Activated T-helper 1 cell treated with Interleukin-2 at 50 U/mL for 16 hours (primary cell): ENCODE measurements around the gene RRP15.
"Not testable (repeated sequence)": the region's sequence is repeated elsewhere in the genome, so short reads cannot be mapped to it uniquely, and the experiment has no call there.

ENCODE experiments used
- DNase-seq: peaks from one replicate; pipeline ENCODE4 v3.0.0-alpha.2; 2020; ENCODE audit warnings: low read depth

Gene RRP15

DNA sequence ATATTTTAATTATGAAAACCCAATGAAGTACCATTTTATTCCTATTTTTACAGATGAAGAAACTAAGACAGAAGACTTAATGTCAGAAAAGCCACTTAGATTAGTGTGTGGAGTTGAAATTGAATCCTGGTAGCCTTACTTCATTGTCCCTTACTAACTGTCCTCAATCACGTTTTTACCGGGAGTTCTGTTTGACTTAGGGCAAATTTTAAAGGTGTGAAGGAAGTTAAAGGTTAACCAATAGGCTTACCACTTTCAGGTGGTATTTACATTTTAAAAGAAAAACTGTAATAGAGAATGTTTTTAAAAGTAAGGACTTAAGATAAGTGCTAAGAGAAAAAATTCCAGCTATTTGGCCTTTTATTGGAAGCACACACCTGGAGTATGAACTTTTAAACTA is 12.4 kb downstream of the RRP15 start:
- DNase-seq: no peak

DNA sequence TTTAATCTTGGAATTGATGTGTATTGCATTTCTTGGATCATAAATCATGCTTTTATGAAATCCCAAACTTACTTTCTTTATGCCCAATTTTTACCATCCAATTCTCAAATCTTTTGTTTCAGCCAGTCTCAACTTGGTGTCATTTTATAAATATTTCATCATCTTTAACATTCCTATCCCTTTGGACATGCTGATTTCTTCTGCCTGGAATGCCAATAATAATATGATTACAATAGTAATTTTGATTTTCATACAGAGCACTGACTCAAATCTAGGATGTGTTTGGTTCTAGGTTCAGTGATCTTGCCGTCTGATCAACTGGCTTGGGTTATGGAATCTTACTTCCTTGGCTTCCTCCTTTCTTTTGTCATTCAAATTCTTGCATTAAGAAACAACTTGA is 12.8 kb downstream of the RRP15 start:
- DNase-seq: no peak

DNA sequence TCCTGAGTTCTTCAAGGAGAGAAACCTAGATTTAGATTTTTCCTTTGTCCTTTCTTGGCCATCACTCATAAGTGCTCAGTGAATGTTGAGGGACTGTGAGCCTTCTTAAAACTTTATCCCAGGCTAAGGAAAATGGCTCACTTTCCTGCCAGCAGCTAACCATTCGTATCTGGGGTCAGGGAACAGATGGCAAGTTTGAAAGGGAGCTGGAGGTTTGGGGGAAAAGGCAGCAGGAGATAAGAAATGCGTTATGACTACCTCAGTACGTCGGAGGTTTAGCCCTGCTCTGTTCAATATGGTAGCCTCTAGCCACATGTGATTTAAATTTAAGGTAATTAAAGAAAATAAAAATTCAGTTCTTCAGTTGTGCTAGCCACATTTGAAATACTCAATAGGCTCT is 13.3 kb downstream of the RRP15 start:
- no peak for DNase-seq

DNA sequence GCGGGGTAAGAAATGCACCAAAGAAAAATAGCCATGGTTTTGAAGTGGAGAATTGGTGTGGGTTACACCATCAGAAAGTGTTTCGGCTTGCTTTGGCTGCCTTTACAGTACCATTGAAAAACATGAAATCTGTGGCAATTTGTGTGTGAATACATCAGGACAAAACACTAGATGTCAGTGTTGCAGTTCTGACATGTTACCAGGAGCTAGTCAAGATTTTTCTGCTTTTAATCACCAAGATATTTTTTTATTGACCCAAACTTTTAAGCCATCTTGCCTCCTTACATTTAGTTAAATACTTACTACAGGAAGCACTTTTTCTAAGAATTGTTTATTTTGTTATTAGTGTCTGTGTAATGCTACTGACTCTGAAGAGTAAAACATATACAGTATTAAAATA is 14.3 kb downstream of the RRP15 start:
- DNase-seq: no peak

DNA sequence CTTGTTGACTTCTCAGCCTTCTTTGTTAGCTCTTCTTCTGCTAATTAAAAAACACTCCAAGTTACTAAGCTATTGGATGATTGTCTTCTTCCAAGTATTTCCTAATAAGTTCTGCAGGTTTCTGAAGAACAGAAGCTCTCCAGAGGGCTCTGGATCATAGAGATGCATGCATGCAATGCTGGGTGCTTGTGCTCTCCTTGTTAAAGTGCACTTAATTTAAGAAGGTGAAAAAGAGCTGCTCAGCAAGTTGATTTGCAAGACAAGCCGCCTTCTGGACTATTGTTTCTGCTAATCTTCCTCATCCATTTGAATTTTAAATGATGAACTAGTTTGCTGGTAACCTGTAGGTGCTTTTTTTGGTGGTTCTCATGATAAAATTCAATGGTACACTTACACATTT is 16.1 kb downstream of the RRP15 start:
- no peak for DNase-seq

DNA sequence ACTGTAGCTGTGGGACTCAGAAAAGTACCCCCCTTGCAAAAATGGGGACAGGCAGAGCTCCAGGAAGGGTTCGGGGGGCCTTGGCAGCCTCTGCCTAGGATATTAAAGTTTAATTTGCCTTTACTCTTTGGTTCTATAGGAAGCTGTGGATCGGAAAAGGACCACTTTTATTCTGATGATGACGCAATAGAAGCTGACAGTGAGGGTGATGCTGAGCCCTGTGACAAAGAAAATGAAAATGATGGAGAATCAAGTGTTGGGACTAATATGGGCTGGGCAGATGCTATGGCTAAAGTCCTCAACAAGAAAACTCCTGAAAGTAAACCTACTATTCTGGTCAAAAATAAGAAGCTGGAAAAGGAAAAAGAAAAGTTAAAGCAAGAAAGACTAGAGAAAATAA is 17.1 kb downstream of the RRP15 start:
- DNase-seq: no peak

DNA sequence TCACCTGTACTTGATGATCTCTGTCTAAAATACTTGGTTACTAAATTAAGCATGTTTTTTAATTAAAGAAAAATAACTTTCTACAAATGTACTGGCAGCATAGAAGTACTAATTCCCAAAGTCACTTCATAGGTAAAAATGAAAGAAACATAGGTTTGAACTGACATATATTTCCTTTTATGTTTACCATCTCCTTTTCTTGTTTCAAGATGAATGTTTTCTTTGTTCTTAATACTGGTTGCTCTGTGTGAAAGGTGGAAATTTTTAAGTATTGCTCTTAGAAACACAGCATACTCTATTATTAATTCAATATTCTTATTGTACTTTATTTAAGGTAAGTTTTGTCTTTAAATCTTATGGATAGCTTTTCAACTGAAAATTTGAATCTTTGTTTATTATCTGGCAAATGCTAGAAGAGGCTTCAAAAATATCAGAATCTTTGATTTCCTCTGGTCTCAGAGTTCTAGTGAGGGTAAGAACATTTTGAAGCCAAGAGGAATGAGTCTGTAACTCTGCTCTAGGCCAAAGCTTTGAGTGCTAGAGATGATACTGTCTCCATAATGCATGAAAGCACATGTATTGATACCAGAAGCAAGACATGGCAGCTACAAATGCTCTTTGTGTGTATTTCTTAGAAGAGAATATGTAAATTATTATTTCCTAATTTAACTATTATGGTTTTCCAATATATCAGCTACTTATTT is 18.2 kb downstream of the RRP15 start:
- no peak for DNase-seq

DNA sequence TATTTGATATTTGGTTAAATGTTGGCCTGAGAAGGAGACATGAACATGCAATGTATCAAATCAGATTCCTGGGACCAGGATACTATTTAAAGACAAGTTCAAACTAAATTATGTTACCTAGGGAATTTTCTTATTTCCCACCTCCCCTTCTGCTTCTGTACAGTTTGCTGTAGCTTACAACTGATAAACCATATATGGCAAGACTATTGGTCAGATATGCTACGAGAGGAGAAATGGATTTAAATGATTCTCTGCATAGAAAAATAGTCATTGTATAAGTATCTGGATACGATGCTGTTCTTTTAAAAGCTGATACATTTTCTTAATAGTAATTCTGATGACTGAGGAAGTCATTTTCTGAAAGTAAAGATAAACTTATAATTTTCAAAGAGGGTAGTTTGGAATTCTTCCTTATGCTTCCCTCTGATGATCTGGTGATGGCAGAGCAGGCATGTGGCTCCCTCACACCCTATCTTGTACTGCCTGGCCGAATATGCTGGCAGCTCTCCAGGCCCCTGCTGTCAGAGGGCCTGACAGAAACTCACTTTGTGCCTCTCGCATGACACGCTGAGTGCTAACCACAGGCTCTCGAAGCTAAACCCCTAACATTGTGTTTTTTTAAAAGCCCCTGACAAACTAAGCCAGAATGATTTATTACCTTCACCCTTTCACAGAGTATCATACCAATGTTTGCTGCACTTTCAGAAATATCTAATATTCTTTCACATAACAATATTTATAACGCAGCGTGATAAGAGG is 19.4 kb downstream of the RRP15 start:
- DNase-seq: no peak

DNA sequence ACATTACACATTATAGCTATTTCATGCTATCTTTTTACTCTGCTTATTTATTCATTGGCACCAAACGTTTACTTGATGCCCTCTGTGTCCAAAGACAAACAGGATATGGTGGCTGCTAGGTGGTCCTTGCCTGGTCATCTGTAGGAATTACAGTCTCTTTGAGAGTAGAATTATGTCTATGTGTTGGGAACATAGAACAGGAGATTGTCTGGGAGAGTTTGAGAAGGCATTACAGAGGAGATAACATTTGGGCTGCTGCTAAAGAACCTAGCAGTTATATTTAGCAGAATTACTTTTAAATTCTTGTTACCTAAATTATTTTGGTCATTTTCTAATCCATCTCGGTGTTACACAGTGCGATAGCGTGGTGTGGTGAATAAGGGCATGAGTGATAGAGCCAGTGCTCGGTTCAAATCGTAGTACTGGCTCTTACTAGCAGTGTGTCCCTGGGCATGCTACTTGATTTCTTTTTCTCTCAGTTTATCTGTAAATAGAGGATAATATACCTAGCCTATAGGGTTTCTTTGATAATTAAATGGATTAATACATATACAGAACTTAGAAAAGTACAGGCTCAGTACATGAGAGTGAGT is 20.5 kb downstream of the RRP15 start:
- no peak for DNase-seq

DNA sequence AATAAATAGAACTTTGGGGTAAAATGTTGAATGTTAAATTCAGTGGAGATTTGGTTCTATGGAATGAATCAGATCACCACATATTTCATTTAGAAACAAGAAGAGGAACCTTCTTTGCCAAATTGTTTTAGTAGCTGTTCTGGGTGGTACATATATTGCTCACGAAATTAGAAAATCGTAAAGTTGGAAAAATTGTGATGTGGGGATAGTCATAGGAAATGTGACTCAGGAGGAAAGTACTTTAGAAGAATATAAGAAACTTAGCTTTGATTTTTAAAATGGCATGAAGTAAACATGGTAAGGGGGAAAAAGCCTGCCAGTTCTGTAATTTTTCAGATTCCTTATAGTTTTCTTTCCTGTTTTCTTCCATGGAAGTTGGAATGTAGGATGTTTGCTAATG is 27.4 kb downstream of the RRP15 start:
- DNase-seq: no peak

DNA sequence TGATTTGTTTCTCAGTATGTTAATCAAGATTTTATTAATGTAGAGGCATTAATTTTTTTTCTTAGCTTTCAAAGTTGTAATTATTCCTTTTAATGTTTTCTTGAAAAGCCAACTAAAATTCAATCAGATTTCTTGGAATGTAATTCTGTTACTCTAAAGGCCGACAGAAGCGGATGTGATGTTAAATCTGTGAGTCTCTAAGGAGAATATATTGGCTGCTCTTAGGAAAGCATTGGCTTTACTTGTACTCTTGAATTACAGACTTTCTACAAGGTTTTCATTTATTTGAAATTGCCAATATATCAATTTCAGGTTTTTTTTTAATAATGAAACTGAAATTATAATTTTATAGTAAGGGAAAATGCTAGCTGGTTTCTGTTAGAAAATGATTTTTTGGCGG is 29.2 kb downstream of the RRP15 start:
- no peak for DNase-seq

DNA sequence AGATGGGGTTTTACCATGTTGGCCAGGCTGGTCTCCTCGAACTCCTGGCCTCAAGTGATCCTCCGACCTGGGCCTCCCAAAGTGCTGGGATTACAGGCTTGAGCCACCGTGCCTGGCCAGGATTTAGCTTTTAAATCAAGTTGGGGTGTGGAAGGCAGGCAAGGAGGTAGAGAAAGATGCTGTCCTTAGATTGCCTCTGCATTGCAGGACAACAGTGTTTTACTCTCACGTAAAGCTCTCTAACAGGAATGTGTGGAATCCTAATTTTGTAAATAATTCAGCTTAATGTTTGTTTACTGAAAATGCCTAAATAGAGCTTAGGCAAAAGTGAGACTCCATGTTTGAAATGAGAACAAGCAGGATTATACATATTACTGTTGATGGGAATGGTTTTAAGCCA is 30.5 kb downstream of the RRP15 start:
- DNase-seq: no peak

DNA sequence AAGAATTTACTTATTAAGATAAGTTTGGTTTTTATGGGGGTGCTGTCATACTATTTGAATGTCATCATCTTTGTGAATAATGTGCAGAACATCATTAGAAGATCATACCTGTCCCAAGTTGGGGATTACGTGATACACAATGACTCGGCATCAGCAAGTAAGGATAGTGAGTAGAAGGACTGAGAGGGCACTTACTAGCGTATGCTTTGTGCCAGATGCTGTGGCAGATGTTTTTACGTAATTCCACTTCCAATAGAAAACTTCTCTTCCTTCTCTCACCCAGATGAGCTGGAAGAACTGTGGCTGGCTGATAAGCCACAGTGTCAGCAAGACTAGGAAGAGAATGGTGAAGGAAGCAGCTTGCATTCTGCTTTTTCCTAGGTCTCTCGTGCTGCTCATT is 32.0 kb downstream of the RRP15 start:
- DNase-seq: no peak

DNA sequence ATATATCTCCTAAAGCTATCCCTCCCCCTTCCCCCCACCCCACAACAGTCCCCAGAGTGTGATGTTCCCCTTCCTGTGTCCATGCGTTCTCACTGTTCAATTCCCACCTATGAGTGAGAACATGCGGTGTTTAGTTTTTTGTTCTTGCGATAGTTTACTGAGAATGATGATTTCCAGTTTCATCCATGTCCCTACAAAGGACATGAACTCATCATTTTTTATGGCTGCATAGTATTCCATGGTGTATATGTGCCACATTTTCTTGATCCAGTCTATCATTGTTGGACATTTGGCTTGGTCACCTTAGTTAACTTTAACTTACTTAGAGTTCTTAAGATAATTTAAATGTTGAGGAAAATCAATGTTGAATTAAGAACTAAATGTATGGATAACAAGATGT is 35.1 kb downstream of the RRP15 start:
- not testable (repeated sequence) for DNase-seq

DNA sequence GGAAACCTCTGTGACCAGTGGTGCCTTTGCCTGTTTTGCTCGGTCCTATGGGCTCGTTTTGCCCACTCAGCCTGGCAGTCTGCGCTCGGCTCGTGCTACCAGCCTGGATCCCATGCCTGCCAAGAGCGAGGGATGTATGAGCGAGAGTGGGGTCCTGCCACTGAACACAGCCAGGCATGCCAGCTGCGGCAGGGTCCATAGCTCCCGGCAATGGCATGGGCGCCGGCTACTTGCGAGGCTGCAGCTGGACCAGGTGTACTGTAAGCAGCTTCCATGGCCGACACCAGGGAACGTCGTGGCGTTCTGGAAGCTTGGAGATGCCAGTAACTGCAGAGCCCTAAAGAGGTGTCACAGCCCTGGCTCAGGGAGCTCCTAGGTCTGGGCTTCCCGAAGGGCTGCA is 37.7 kb downstream of the RRP15 start:
- DNase-seq: no peak

DNA sequence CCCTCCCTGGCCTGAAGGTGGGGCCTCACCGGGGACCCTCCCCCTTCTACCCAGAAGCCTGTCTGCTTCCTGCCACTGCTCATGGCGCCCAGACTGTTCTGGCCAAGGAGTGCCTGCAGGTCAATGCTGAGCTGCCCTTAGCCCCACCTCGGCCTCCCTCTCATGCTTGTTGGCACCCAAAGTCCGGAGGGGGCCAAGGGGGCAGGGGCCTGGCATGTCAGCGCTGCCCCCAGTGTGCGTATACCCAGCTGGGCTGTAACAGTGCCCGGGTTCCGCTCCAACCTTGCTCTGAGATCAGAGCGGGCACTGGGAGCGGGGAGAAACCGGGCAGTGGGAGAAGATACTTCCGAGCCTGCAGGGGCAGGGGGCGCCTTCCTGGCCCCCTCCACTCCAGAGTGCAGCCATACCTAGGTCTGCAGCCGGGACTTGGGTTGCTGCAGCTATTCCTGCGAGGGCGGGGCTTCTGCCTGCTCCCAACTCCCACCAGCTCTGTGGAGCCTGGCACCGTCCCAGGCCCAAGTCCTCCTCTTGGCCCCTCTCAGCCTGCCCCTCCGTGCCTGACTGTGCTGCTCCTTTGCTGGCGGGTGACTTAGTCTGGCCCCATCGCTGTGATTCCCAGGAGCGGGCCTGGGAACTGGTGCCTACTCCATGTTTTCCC is 38.6 kb downstream of the RRP15 start:
- DNase-seq: no peak

DNA sequence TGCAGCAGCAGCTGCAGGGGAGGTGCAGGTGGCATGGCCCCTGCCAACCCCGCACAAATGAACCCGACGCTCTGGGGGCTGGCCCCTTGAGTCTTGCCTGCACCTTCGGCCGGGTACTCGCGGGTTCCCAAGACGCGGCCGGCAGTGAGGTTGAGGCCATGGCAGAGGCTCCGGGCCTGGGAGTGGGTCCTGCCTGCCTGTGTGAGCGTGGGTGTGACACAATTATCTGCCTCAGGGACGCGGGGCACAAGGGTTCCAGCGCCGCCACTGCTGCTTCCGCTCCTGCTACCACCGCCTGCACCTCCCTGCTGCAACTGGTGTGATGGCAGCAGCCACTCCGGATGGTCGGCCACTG is 39.1 kb downstream of the RRP15 start:
- DNase-seq: no peak

DNA sequence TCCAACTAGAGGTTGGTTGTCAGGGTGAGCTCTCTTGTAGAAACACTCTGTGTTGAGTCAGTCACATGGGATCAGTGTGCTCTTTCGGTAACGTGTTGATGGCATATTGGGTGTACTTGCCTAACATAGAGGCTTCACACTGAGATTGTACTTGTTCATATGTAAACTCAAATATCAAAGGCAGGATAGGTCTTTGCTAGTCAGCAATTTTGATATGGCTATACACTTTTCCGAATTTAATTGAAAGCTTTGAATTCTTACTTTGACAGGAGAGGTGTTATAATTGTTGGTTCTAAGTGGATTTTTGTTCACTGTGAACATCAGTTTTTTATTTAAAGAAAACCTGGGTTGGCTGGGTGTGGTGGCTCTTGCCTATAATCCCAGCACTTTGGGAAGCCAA is 43.7 kb downstream of the RRP15 start:
- DNase-seq: no peak

DNA sequence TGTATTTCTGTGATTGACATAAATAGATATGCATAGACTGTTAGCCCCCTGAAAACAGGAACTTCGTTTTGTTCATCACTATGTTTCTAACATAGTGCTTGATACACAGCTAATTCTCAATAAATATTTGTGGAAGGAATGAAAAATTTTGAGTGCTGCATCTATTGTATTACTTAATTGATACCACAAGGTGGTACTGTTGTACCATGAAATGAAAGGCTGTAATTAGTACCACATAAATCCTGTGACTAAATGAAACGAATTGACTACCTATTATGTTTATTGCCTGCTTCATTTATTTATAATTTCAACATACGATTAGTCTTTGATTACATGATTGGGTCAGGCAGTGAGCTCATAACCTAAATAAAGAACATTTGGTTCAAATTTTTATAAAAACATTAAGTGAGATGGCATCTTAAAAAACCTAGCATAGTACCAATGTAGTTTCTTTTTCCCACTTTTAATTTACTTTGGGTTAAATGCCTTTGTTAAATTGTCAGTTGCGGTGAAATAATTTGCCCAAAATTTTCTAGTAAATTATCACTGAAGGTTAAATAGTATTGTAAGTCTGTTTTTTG is 45.0 kb downstream of the RRP15 start:
- DNase-seq: no peak

DNA sequence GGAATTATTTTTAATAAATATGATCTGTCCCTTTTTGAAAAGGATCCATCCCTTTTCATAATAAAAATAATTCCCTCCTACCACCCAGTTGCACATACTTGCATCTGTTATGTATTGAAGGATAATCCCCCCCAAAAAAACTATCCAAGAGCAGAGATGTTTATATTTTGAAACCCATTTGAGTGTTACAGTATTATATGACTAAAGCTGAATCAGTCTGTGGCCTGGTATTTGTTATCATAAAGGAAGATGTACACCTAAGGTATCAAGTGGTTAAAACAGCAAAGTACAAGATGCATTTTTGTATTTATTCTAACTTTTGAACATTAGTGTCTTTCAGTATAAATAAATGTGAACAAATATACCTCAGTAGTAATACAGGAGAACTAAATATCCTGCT is 47.3 kb downstream of the RRP15 start:
- no peak for DNase-seq

DNA sequence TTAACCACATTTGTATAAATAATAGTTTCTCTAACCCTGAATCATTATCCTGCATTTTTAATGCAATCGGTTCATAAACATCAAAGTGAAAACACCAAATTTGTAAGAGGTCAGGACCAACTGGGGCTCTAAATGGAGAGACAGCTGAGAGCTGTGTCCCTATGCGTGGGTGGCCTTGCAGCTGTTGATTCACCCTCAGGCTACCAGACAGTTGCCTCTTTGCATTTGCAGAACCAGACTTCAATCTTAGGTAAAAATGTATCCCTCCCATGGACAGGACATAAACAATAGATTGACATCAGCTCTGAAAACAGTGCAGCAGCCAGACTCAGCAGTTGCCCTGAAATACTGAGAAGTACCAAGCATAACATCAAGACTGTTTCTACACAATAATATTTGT is 51.2 kb downstream of the RRP15 start:
- DNase-seq: no peak

DNA sequence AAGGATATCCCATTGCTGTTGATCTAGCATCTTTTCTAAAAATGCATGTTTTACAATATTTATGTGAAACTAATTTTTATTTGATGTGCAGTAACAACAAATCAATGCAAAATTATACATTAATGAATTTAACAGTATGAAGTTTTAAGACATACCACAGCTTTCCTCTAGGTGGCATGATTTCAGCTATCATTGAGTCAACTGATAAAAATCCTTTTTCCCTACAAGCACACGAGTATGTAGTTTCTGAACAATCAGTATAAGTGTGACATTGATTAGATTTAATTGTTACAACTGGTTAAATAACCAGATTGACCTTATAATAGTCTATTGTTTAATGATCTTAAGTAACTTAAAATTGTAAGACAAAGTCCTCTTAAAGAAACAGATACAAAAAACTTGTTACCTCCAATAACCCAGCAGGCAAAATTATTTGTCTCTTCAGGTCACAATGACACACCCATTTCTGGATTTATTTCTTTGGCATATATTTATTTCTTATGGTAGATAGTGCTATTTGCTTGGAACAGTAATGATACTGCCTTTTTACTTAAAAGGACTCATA is 54.3 kb downstream of the RRP15 start:
- no peak for DNase-seq
